AG09309 (cell line): Measurements from ENCODE around the gene INPP5A.

ENCODE experiments used
- DNase-seq: peaks from one replicate; pipeline ENCODE4 v3.0.0-alpha.2; 2010; ENCODE audit warnings: low read depth
- H3K4me3 ChIP-seq: 2 replicates; pipeline ENCODE4 v1.5.1; 2011; ENCODE audit warnings: mild to moderate bottlenecking, low read depth, low read length, moderate library complexity; ENCODE audit not compliant: control insufficient read depth
- CTCF ChIP-seq: IDR thresholded peaks from 2 replicates; pipeline ENCODE4 v1.5.1; 2011; ENCODE audit warnings: mild to moderate bottlenecking, low read depth, low read length, inconsistent platforms; ENCODE audit not compliant: insufficient read depth, control insufficient read depth; ENCODE audit errors: missing control alignments

Gene INPP5A

GRCh38 chr10:132606031-132606491, 68.5 kb downstream of the INPP5A start:
- TF ChIP-seq CTCF = no peak
- DNase-seq = no peak
- no peak overlapping the region for H3K4me3 ChIP-seq

GRCh38 chr10:132606536-132607316, 69.1 kb downstream of the INPP5A start:
- H3K4me3 ChIP-seq = no peak overlapping the region
- no peak for TF ChIP-seq CTCF
- no peak for DNase-seq

GRCh38 chr10:132607491-132607890, 69.9 kb downstream of the INPP5A start:
- no peak for DNase-seq
- H3K4me3 ChIP-seq = no peak overlapping the region
- no peak for TF ChIP-seq CTCF

- H3K4me3 ChIP-seq = no peak overlapping the region
- TF ChIP-seq CTCF = no peak
- DNase-seq = no peak
Measured at GRCh38 chr10:132607961-132608495, 70.4 kb downstream of the INPP5A start.

GRCh38 chr10:132608511-132609195, 71.1 kb downstream of the INPP5A start:
- no peak overlapping the region for H3K4me3 ChIP-seq
- DNase-seq = no peak
- no peak for TF ChIP-seq CTCF

GRCh38 chr10:132609211-132609610, 71.6 kb downstream of the INPP5A start:
- H3K4me3 ChIP-seq = no peak overlapping the region
- no peak for DNase-seq
- no peak for TF ChIP-seq CTCF
